Measurements from ENCODE around the gene OAS2. TPM values are rescaled to one million over a fixed set of nuclear protein-coding genes. Genes with fewer than 3 reads are reported as not detected.
A peak's percentile ranks its signal among the peaks of the same experiment; 100 is the strongest.

The OAS2 gene
- total and polyA plus RNA-seq, 2 of the 8 experiments (the other 6 are each of a cell fraction or from before 2014, with no cell fraction given), result 0.06 TPM; not detected in 1

DNA sequence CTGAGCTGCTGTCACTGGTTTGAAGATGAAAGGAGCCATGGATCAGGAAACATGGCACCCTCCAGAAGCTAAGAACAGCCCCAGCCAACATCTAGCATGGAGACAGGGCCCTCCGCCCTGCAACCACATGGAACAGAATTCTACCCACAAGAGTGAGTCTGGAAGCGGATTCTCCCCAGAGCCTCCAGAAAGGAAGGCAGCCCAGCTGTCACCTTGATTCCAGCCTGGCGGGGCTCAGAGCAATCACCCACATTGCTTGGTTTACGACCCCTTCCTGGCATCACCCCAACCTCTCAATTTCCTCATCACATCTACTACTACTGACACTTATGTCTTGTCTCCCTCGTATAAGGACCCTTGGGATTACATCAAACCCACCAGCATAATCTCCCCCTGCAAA lies 38.5 kb downstream of the OAS2 start:
- H3K4me3 ChIP-seq (ENCODE audit: extremely low read depth in 1 of 4, insufficient read depth in 2 of 4, low read depth in 3 of 4, low read length in 4 of 4), result no peak overlapping the region
- no peak overlapping the region for H4K8ac ChIP-seq (ENCODE audit: extremely low read depth, insufficient read depth, low read length)
- H3K9ac ChIP-seq (replicated peaks in 1 of 4; ENCODE audit: extremely low read depth in 1 of 4, low read depth in 3 of 4, low read length in 3 of 4), result no peak overlapping the region
- no peaks in the 10 kb centered on the region for H3K79me1 ChIP-seq (ENCODE audit: low read depth, low read length)
- no peak overlapping the region for H3K23ac ChIP-seq (ENCODE audit: insufficient read length)
- H3K56ac ChIP-seq (replicated peaks; ENCODE audit: insufficient read length, low read depth, low read length), result no peak overlapping the region
- H3K27me3 ChIP-seq (replicated peaks in 1 of 4; ENCODE audit: control insufficient read depth in 3 of 4, extremely low read depth in 1 of 4, insufficient read depth in 3 of 4, low read length in 3 of 4), result no peaks in the 10 kb centered on the region; a peak in 1 of 7 replicates
- H2BK20ac ChIP-seq (ENCODE audit: low read length), result no peak overlapping the region
- no peak overlapping the region for H2BK120ac ChIP-seq (replicated peaks; ENCODE audit: low read depth, low read length)
- no peak overlapping the region for H2BK15ac ChIP-seq (ENCODE audit: low read length)
- peaks cover 0 to under 1% of the 10 kb centered on the region in 2 experiments; a peak in 1 of 4 replicates for H3K9me3 ChIP-seq (ENCODE audit: insufficient read depth in 2 of 2, low read depth in 1 of 2, low read length in 1 of 2)
- no peaks in the 10 kb centered on the region for H3K36me3 ChIP-seq (ENCODE audit: control insufficient read depth in 2 of 4, insufficient read depth in 4 of 4, low read length in 3 of 4)
- no peak overlapping the region for H3K27ac ChIP-seq (ENCODE audit: low read depth, low read length)
- no peaks in the 10 kb centered on the region for H3K4me1 ChIP-seq (replicated peaks in 1 of 4; ENCODE audit: control insufficient read depth in 3 of 4, insufficient read depth in 4 of 4, low read length in 3 of 4)
- H4K20me1 ChIP-seq (replicated peaks in 1 of 2; ENCODE audit: control insufficient read depth in 1 of 2, insufficient read depth in 2 of 2, low read length in 2 of 2), result no peaks in the 10 kb centered on the region
- DNase-seq (ENCODE audit: low read depth in 1 of 2, low spot score in 2 of 2) (no peak), FAIRE-seq (no peak)
- H3K4me2 ChIP-seq (ENCODE audit: insufficient read depth in 1 of 2, low read depth in 2 of 2, low read length in 2 of 2), result no peak overlapping the region
- H4K5ac ChIP-seq (ENCODE audit: insufficient read length, low read depth, low read length), result no peak overlapping the region
- H3K4ac ChIP-seq (replicated peaks; ENCODE audit: insufficient read length, low read depth, low read length), result no peak overlapping the region
- H2AFZ ChIP-seq (ENCODE audit: low read length), result 0 out of 2 replicates have a peak overlapping the region, but pooled peaks have one; percentile 2
- H3K18ac ChIP-seq (ENCODE audit: extremely low read depth, low read length), result no peak overlapping the region
- H2AK5ac ChIP-seq (ENCODE audit: low read depth, low read length), result no peak overlapping the region
- no peak overlapping the region for H2BK12ac ChIP-seq (ENCODE audit: low read depth, low read length)
- 89% methylated on average over 5 of the region's 5 CpGs; no CpG with 5 or more reads in 1 of the 2 experiments for WGBS, 2 experiments (ENCODE audit: extremely low coverage in 1 of 2, insufficient coverage in 1 of 2, insufficient read length in 1 of 2, insufficient replicate concordance in 2 of 2, low coverage in 1 of 2, low lambda C conversion rate in 2 of 2, missing lambda C conversion rate in 1 of 2)
- TF ChIP-seq FOSL1 (IDR thresholded peaks at IDR 0.05; ENCODE audit: insufficient read depth, low read depth, low read length) (no peak), GTF2F1 (IDR thresholded peaks at IDR 0.05; ENCODE audit: borderline replicate concordance, low read depth, low read length) (no peak), POLR2AphosphoS5 (IDR thresholded peaks at IDR 0.05; ENCODE audit: low read depth, low read length) (no peak), MAFK (IDR thresholded peaks at IDR 0.05; ENCODE audit: low read depth, low read length) (no peak), TAF7 (optimal IDR thresholded peaks at IDR 0.05; ENCODE audit: borderline replicate concordance, low read depth, low read length) (no peak), NANOG (IDR thresholded peaks at IDR 0.05; ENCODE audit: insufficient read depth, low read depth, low read length, poor library complexity, severe bottlenecking) (no peak)
- no peaks in the 10 kb centered on the region for H3K79me2 ChIP-seq (ENCODE audit: control insufficient read depth in 1 of 2, insufficient read depth in 2 of 2, low read length in 2 of 2)
- no peaks in the 10 kb centered on the region for H3K23me2 ChIP-seq (ENCODE audit: low read depth, low read length)
- ChIA-PET CTCF (ENCODE audit: partially characterized antibody) (interaction anchor here (1.4 to 8.9 kb wide), 4 partner anchors 10 to 81 kb away, joined by 5 to 59 read pairs (median 10); no protein-coding TSS in a partner anchor), POLR2A (ENCODE audit: partially characterized antibody) (no interaction called here)
- H2BK5ac ChIP-seq (ENCODE audit: low read depth, low read length), result no peak overlapping the region
- no peak overlapping the region for H3K14ac ChIP-seq (ENCODE audit: insufficient read length)
- H4K91ac ChIP-seq (replicated peaks; ENCODE audit: insufficient read length, low read length), result no peak overlapping the region
